ENCODE measurements around the gene AKNA. TPM values are rescaled to one million over a fixed set of nuclear protein-coding genes. Genes with fewer than 3 reads are reported as not detected.

Gene AKNA
- total RNA-seq, 2 donors from 2014 or later = 3.1 to 7.8 TPM

- no peak for DNase-seq (ENCODE audit: low spot score)
- H3K36me3 ChIP-seq = no peaks in the 10 kb centered on the region
- H3K9me3 ChIP-seq = no peaks in the 10 kb centered on the region
- peaks cover 0 to 32% of the 10 kb centered on the region in 2 donors for H3K4me1 ChIP-seq
- H3K4me3 ChIP-seq = no peak overlapping the region
- no peak overlapping the region for H3K27ac ChIP-seq
- no peaks in the 10 kb centered on the region for H3K27me3 ChIP-seq
- no peak for TF ChIP-seq CTCF (IDR thresholded peaks at IDR 0.05)
Measured at GRCh38 chr9:114395768-114396167, 8.0 kb upstream of the AKNA start.

GRCh38 chr9:114395334-114395617, 7.5 kb upstream of the AKNA start:
- H3K9me3 ChIP-seq = no peaks in the 10 kb centered on the region
- peak overlapping the region; percentile 37 to 41 for H3K27ac ChIP-seq
- TF ChIP-seq CTCF (IDR thresholded peaks at IDR 0.05) = no peak
- no peaks in the 10 kb centered on the region for H3K27me3 ChIP-seq
- DNase-seq (ENCODE audit: low spot score) = no peak
- H3K36me3 ChIP-seq = no peaks in the 10 kb centered on the region
- H3K4me1 ChIP-seq = peaks cover 0 to 32% of the 10 kb centered on the region in 2 donors
- no peak overlapping the region for H3K4me3 ChIP-seq

- Histone ChIP-seq H3K27ac (peak overlapping the region; percentile 37 to 41), H3K9me3 (no peaks in the 10 kb centered on the region), H3K4me1 (peaks cover 0 to 32% of the 10 kb centered on the region in 2 donors), H3K4me3 (no peak overlapping the region), H3K27me3 (no peaks in the 10 kb centered on the region), H3K36me3 (no peaks in the 10 kb centered on the region)
- TF ChIP-seq CTCF (IDR thresholded peaks at IDR 0.05) = no peak
- DNase-seq (ENCODE audit: low spot score) = no peak
Measured at GRCh38 chr9:114394523-114395333, 6.9 kb upstream of the AKNA start.

- no peak for TF ChIP-seq CTCF (IDR thresholded peaks at IDR 0.05)
- no peak for DNase-seq (ENCODE audit: low spot score)
Measured at GRCh38 chr9:114392749-114393112, 4.9 kb upstream of the AKNA start.

GRCh38 chr9:114390952-114391351, 3.2 kb upstream of the AKNA start:
- no peaks in the 10 kb centered on the region for H3K27me3 ChIP-seq
- H3K9me3 ChIP-seq = no peaks in the 10 kb centered on the region
- H3K36me3 ChIP-seq = no peaks in the 10 kb centered on the region
- H3K4me1 ChIP-seq = peaks cover 0 to 52% of the 10 kb centered on the region in 2 donors
- no peak for DNase-seq (ENCODE audit: low spot score)
- no peak for TF ChIP-seq CTCF (IDR thresholded peaks at IDR 0.05)
- H3K4me3 ChIP-seq = no peak overlapping the region
- no peak overlapping the region for H3K27ac ChIP-seq

More at GRCh38 chr9:114392749-114393112, 4.9 kb upstream of the AKNA start:
- Histone ChIP-seq H3K27ac (peak overlapping the region in 1 of 2 donors; percentile 27), H3K9me3 (no peaks in the 10 kb centered on the region), H3K4me1 (peaks cover 0 to 46% of the 10 kb centered on the region in 2 donors), H3K4me3 (no peak overlapping the region), H3K36me3 (no peaks in the 10 kb centered on the region), H3K27me3 (no peaks in the 10 kb centered on the region)

Measured in right atrium auricular region (tissue), 2 donors.